Measurements from ENCODE around the gene POLD2.
"Not testable (repeated sequence)": the region's sequence is repeated elsewhere in the genome, so short reads cannot be mapped to it uniquely, and the experiment has no call there.

The POLD2 gene

GRCh38 chr7:44133295-44133694 is 9.9 kb upstream of the POLD2 start:
- DNase-seq (ENCODE audit: low read depth) = no peak
- no peak for TF ChIP-seq CTCF (IDR thresholded peaks at IDR 0.05; ENCODE audit: control insufficient read depth, extremely low read depth, insufficient read depth)
- no peak overlapping the region for H3K4me3 ChIP-seq (ENCODE audit: low read depth, low read length)

GRCh38 chr7:44132039-44132438 is 8.7 kb upstream of the POLD2 start:
- no peak for DNase-seq (ENCODE audit: low read depth)
- H3K4me3 ChIP-seq (ENCODE audit: low read depth, low read length) = no peak overlapping the region
- TF ChIP-seq CTCF (IDR thresholded peaks at IDR 0.05; ENCODE audit: control insufficient read depth, extremely low read depth, insufficient read depth) = no peak

GRCh38 chr7:44131173-44132029 is 8.1 kb upstream of the POLD2 start:
- no peak overlapping the region for H3K4me3 ChIP-seq (ENCODE audit: low read depth, low read length)
- peak; percentile 29; the same call in 1 of the 2 replicates for TF ChIP-seq CTCF (IDR thresholded peaks at IDR 0.05; ENCODE audit: control insufficient read depth, extremely low read depth, insufficient read depth)
- peak; percentile 31 for DNase-seq (ENCODE audit: low read depth)

- no peak for DNase-seq (ENCODE audit: low read depth)
- no peak overlapping the region for H3K4me3 ChIP-seq (ENCODE audit: low read depth, low read length)
- no peak for TF ChIP-seq CTCF (IDR thresholded peaks at IDR 0.05; ENCODE audit: control insufficient read depth, extremely low read depth, insufficient read depth)
These were observed 5.6 kb upstream of the POLD2 start for GRCh38 chr7:44128721-44129582.

- H3K4me3 ChIP-seq (ENCODE audit: low read depth, low read length) = no peak overlapping the region
- DNase-seq (ENCODE audit: low read depth) = no peak
- TF ChIP-seq CTCF (IDR thresholded peaks at IDR 0.05; ENCODE audit: control insufficient read depth, extremely low read depth, insufficient read depth) = no peak
These were observed 3.8 kb upstream of the POLD2 start for GRCh38 chr7:44127161-44127560.

GRCh38 chr7:44126574-44126973 is 3.2 kb upstream of the POLD2 start:
- DNase-seq (ENCODE audit: low read depth); H3K4me3 ChIP-seq (ENCODE audit: low read depth, low read length): not testable (repeated sequence)

- no peak for TF ChIP-seq CTCF (IDR thresholded peaks at IDR 0.05; ENCODE audit: control insufficient read depth, extremely low read depth, insufficient read depth)
- H3K4me3 ChIP-seq (ENCODE audit: low read depth, low read length) = no peak overlapping the region
- no peak for DNase-seq (ENCODE audit: low read depth)
These were observed 1.5 kb upstream of the POLD2 start for GRCh38 chr7:44124822-44125202.

Measured in LNCaP clone FGC (cell line).